Left ventricle myocardium inferior (tissue), 1 donor: ENCODE data around the gene ZDHHC21. TPM values are rescaled to one million over a fixed set of nuclear protein-coding genes. Genes with fewer than 3 reads are reported as not detected.

Source experiments
- DNase-seq: peaks from one replicate; pipeline ENCODE4 v3.0.0-alpha.2; 2020
- H3K27ac ChIP-seq: fragments of 200-600 bp; replicated peaks from 2 replicates; pipeline ENCODE4 v1.8.0; 2021
- H3K27me3 ChIP-seq: fragments of 200-600 bp; 2 replicates; pipeline ENCODE4 v1.8.0; 2021; ENCODE audit warnings: low read depth
- H3K36me3 ChIP-seq: fragments of 200-600 bp; 2 replicates; pipeline ENCODE4 v1.8.0; 2021
- H3K4me1 ChIP-seq: fragments of 200-600 bp; 2 replicates; pipeline ENCODE4 v1.8.0; 2021
- H3K4me3 ChIP-seq: fragments of 200-600 bp; 2 replicates; pipeline ENCODE4 v1.8.0; 2021; ENCODE audit warnings: mild to moderate bottlenecking, moderate library complexity
- H3K9me3 ChIP-seq: fragments of 200-600 bp; replicated peaks from 2 replicates; pipeline ENCODE4 v1.8.0; 2021
- intact Hi-C: fragments of 100-400 bp; cut with micrococcal nuclease; formaldehyde crosslinking; loops from one replicate; pipeline ENCODE4 v1.11.0; 2022
- total RNA-seq: library from RNA; stranded (reverse); fragmentation: NEBNext Ultra II Directional; extraction: Animal tissue kit (Norgen Biotek cat#: 25700); gene quantifications from one replicate; pipeline ENCODE4 v1.2.1, GENCODE V29; 2021
- TF ChIP-seq, protein P1 (sequence below): fragments of 200-600 bp; IDR thresholded peaks from 2 replicates; pipeline ENCODE4 v1.8.0; 2021; ENCODE audit warnings: antibody characterized with exemption, mild to moderate bottlenecking, borderline replicate concordance
- donor health status: DM: no; HTN: yes; CAD: no; lungs with severe emphysema.

ZDHHC21 gene
- total RNA-seq, 1 donor from 2014 or later = 7.9 TPM

DNA sequence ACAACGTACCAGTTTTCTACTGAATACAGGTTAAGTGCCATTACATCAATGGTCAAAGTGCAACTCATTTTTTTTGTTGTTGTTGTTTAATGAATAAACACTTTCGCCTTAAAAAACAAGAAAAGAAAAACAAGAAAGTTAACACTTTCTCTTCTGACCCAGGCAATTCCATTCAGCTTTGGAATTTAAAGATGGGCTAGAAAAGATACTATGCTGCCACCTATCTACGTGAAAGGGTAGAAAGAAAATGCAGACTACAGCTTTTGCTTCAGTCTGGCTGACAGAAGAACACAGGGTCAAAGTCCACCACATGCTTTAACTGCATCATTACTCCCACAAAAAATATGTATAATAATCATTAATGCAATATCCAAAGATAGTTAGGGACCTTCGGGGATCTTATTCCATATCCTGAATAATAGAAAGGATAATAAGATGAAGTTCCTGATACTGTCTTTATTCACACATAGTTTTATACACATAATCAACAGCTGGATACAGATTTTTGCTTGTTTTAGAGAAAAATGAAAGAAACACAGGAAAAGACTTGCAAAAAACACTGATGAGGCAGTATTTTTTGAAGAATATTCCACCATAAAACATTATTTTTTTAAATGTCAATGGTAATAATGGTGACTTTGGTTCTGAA is 40.4 kb downstream of the ZDHHC21 start:
- Histone ChIP-seq H3K27me3 (no peaks in the 10 kb centered on the region), H3K36me3 (peaks cover 26% of the 10 kb centered on the region), H3K4me1 (no peaks in the 10 kb centered on the region), H3K9me3 (peaks cover 23% of the 10 kb centered on the region), H3K27ac (no peak overlapping the region), H3K4me3 (no peak overlapping the region)
- intact Hi-C loops = loop anchor here (5.0 kb wide), 1 partner anchor 191 kb away; no protein-coding TSS in a partner anchor
- no peak for DNase-seq
- TF ChIP-seq, protein P1, sequence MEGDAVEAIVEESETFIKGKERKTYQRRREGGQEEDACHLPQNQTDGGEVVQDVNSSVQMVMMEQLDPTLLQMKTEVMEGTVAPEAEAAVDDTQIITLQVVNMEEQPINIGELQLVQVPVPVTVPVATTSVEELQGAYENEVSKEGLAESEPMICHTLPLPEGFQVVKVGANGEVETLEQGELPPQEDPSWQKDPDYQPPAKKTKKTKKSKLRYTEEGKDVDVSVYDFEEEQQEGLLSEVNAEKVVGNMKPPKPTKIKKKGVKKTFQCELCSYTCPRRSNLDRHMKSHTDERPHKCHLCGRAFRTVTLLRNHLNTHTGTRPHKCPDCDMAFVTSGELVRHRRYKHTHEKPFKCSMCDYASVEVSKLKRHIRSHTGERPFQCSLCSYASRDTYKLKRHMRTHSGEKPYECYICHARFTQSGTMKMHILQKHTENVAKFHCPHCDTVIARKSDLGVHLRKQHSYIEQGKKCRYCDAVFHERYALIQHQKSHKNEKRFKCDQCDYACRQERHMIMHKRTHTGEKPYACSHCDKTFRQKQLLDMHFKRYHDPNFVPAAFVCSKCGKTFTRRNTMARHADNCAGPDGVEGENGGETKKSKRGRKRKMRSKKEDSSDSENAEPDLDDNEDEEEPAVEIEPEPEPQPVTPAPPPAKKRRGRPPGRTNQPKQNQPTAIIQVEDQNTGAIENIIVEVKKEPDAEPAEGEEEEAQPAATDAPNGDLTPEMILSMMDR = peak; percentile 67

DNA sequence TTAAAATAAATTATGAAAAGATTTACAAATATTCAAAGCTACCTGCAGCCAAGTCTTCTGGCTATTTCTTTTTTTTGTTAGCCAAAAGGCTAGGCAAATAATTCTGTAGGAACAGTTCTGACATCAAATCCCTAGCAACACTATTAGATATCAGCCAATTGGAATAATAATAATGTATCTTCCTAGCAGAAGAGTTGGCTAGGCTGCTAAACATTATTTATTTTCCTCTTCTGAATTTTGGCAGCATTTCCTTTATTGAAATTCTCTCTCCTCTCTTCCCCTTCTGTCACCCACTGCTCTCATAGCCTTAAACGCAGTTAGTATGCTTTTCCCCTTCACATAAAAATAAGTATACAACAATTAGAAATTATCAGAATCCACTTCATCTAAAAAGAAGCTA is 42.6 kb downstream of the ZDHHC21 start:
- no peak for DNase-seq
- intact Hi-C loops = loop anchor here (5.0 kb wide), 1 partner anchor 188 kb away; no protein-coding TSS in a partner anchor
- Histone ChIP-seq H3K4me3 (no peak overlapping the region), H3K27me3 (no peaks in the 10 kb centered on the region), H3K4me1 (no peaks in the 10 kb centered on the region), H3K36me3 (peaks cover 20% of the 10 kb centered on the region), H3K9me3 (peaks cover 18% of the 10 kb centered on the region), H3K27ac (no peak overlapping the region)
- TF ChIP-seq, protein P1 = no peak

DNA sequence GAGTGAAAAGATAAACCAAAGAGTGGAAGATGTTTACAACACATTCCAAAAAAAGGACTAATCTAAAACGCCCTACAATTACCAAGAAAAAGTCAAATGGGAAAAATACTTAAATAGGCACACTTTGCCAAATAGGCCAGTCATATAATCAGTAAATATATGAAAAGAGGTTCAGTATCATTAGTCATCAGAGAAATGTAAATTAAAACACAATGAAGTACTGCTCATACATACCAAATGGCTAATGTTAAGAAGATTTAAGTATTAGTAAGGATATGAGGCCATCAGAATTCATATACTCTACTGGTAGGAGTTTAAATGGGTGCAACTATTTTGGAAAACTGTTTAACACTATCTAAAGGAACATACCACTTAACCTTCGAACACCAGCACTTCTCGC is 47.6 kb downstream of the ZDHHC21 start:
- no peak overlapping the region for H3K4me3 ChIP-seq
- no peak for DNase-seq
- H3K27me3 ChIP-seq = no peaks in the 10 kb centered on the region
- TF ChIP-seq, protein P1 = no peak
- no peaks in the 10 kb centered on the region for H3K9me3 ChIP-seq
- H3K4me1 ChIP-seq = no peaks in the 10 kb centered on the region
- no peak overlapping the region for H3K27ac ChIP-seq
- H3K36me3 ChIP-seq = no peaks in the 10 kb centered on the region
- intact Hi-C loops = no loop called here

DNA sequence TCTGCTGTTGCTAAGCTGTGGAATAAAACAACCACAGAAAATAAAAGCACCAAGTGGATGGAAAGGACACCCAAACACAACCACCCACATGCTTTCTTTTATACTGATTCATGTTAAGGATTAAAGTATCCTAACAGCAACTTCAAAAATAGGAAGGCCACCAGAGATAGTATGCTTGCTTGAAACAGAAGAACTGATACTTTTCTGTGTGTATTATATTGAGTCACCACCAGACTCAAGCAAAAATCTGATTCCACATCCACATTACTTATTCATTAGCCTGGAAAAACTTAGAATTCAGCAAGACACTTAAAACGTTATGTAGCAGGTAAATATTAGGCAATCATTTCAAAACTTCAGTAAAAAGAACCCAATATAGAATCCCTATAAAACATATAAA is 52.3 kb downstream of the ZDHHC21 start:
- Histone ChIP-seq H3K4me3 (no peak overlapping the region), H3K9me3 (no peaks in the 10 kb centered on the region), H3K36me3 (peaks cover 6% of the 10 kb centered on the region), H3K27ac (no peak overlapping the region), H3K27me3 (no peaks in the 10 kb centered on the region), H3K4me1 (no peaks in the 10 kb centered on the region)
- TF ChIP-seq, protein P1 = no peak
- intact Hi-C loops = no loop called here
- no peak for DNase-seq

DNA sequence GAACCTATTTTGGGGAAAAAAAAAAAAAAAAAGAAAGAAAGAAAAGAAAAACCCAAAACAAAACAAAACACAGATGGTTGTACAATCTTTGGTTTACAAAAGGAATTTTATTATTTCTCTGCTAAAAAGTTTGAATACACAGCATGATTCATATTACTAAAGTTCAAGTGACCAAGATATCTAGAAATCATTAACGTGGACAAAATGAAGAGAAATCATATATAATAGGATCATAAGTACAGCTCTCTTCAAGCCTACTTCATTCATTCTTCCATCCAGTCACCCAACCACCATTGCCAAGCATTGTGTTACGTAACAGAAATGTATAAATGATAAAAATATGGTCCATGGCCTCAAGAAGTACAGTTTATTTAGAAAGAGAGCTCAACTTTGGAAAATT is 52.9 kb downstream of the ZDHHC21 start:
- no peaks in the 10 kb centered on the region for H3K4me1 ChIP-seq
- no peak for DNase-seq
- H3K27ac ChIP-seq = no peak overlapping the region
- H3K9me3 ChIP-seq = no peaks in the 10 kb centered on the region
- no peaks in the 10 kb centered on the region for H3K27me3 ChIP-seq
- peaks cover 6% of the 10 kb centered on the region for H3K36me3 ChIP-seq
- intact Hi-C loops = no loop called here
- H3K4me3 ChIP-seq = no peak overlapping the region
- TF ChIP-seq, protein P1 = no peak
